ENCODE data around the gene PTGDR2. TPM values are rescaled to one million over a fixed set of nuclear protein-coding genes. Genes with fewer than 3 reads are reported as not detected.

PTGDR2 gene
- total RNA-seq, 1 experiment from 2014 or later, result not detected

- Histone ChIP-seq H3K36me3 (ENCODE audit: low read depth, low read length) (no peaks in the 10 kb centered on the region), H2AFZ (ENCODE audit: low read length) (no peak overlapping the region), H3K4me1 (ENCODE audit: insufficient read depth, low read length) (no peaks in the 10 kb centered on the region), H3K9me2 (replicated peaks; ENCODE audit: low read length) (no peaks in the 10 kb centered on the region), H4K20me1 (ENCODE audit: low read length) (no peaks in the 10 kb centered on the region), H3K79me2 (ENCODE audit: low read length) (no peaks in the 10 kb centered on the region), H3K27ac (ENCODE audit: low read length) (no peak overlapping the region), H3K9ac (ENCODE audit: low read length) (no peak overlapping the region), H3K4me3 (ENCODE audit: low read length) (no peak overlapping the region), H3F3A (ENCODE audit: low read length, unreplicated experiment) (no peaks in the 10 kb centered on the region), H3K4me2 (ENCODE audit: low read length) (no peak overlapping the region), H3K27me3 (ENCODE audit: low read length) (no peaks in the 10 kb centered on the region), H3K9me3 (ENCODE audit: low read length) (peaks cover 9% of the 10 kb centered on the region)
- intact Hi-C loops (cut with micrococcal nuclease), result no loop called here
- ATAC-seq, result no peak
- ChIA-PET POLR2A (ENCODE audit: unreplicated experiment) (interaction anchor here (0.7 kb wide), 1 partner anchor 57 kb away, joined by 3 read pairs; no protein-coding TSS in a partner anchor), CTCF (no interaction called here)
- TF ChIP-seq EZH2 (IDR thresholded peaks at IDR 0.05; ENCODE audit: low read length, unreplicated experiment), result no peak
- no peak for TF ChIP-seq CTCF (conservative IDR thresholded peaks at IDR 0.05; ENCODE audit: low read depth, low read length)
- TF ChIP-seq EZH2phosphoT487 (IDR thresholded peaks at IDR 0.05; ENCODE audit: borderline replicate concordance, low read length), result no peak
- no peak for DNase-seq
- BruUV-seq (replicated peaks), result no TSS peak
These were observed 37.7 kb downstream of the PTGDR2 start for GRCh38 chr11:60818057-60818456.

GRCh38 chr11:60816590-60817157 is 39.1 kb downstream of the PTGDR2 start:
- intact Hi-C loops (cut with micrococcal nuclease), result no loop called here
- Histone ChIP-seq H3K27ac (ENCODE audit: low read length) (no peak overlapping the region), H3K4me1 (ENCODE audit: insufficient read depth, low read length) (no peaks in the 10 kb centered on the region), H3K36me3 (ENCODE audit: low read depth, low read length) (no peaks in the 10 kb centered on the region), H2AFZ (ENCODE audit: low read length) (no peak overlapping the region), H3K9me2 (replicated peaks; ENCODE audit: low read length) (no peaks in the 10 kb centered on the region), H4K20me1 (ENCODE audit: low read length) (no peaks in the 10 kb centered on the region), H3K4me2 (ENCODE audit: low read length) (no peak overlapping the region), H3K27me3 (ENCODE audit: low read length) (no peaks in the 10 kb centered on the region), H3K4me3 (ENCODE audit: low read length) (no peak overlapping the region), H3K9ac (ENCODE audit: low read length) (no peak overlapping the region), H3F3A (ENCODE audit: low read length, unreplicated experiment) (no peaks in the 10 kb centered on the region), H3K79me2 (ENCODE audit: low read length) (no peaks in the 10 kb centered on the region), H3K9me3 (ENCODE audit: low read length) (peaks cover 9% of the 10 kb centered on the region)
- DNase-seq (no peak), ATAC-seq (no peak)
- POLR2A ChIA-PET (ENCODE audit: unreplicated experiment), result no interaction called here
- no TSS peak for BruUV-seq (replicated peaks)
- CTCF ChIA-PET, result no interaction called here
- TF ChIP-seq CTCF (conservative IDR thresholded peaks at IDR 0.05; ENCODE audit: low read depth, low read length) (no peak), EZH2 (IDR thresholded peaks at IDR 0.05; ENCODE audit: low read length, unreplicated experiment) (no peak), EZH2phosphoT487 (IDR thresholded peaks at IDR 0.05; ENCODE audit: borderline replicate concordance, low read length) (no peak)

- BruUV-seq (replicated peaks), result no TSS peak
- ATAC-seq (no peak), DNase-seq (no peak)
- intact Hi-C loops (cut with micrococcal nuclease), result no loop called here
- no peaks in the 10 kb centered on the region for H3K9me2 ChIP-seq (replicated peaks; ENCODE audit: low read length)
- H3K4me2 ChIP-seq (ENCODE audit: low read length), result no peak overlapping the region
- H3K79me2 ChIP-seq (ENCODE audit: low read length), result no peaks in the 10 kb centered on the region
- H2AFZ ChIP-seq (ENCODE audit: low read length), result no peak overlapping the region
- no peaks in the 10 kb centered on the region for H3K27me3 ChIP-seq (ENCODE audit: low read length)
- no peak overlapping the region for H3K4me3 ChIP-seq (ENCODE audit: low read length)
- ChIA-PET POLR2A (ENCODE audit: unreplicated experiment) (no interaction called here), CTCF (interaction anchor here (0.5 kb wide), 1 partner anchor 33 kb away, joined by 4 read pairs; no protein-coding TSS in a partner anchor)
- H3K9me3 ChIP-seq (ENCODE audit: low read length), result peaks cover 9% of the 10 kb centered on the region
- no peaks in the 10 kb centered on the region for H3F3A ChIP-seq (ENCODE audit: low read length, unreplicated experiment)
- no peaks in the 10 kb centered on the region for H4K20me1 ChIP-seq (ENCODE audit: low read length)
- H3K27ac ChIP-seq (ENCODE audit: low read length), result no peak overlapping the region
- TF ChIP-seq EZH2phosphoT487 (IDR thresholded peaks at IDR 0.05; ENCODE audit: borderline replicate concordance, low read length), result no peak
- TF ChIP-seq CTCF (conservative IDR thresholded peaks at IDR 0.05; ENCODE audit: low read depth, low read length), result no peak
- no peak for TF ChIP-seq EZH2 (IDR thresholded peaks at IDR 0.05; ENCODE audit: low read length, unreplicated experiment)
- H3K36me3 ChIP-seq (ENCODE audit: low read depth, low read length), result no peaks in the 10 kb centered on the region
- no peaks in the 10 kb centered on the region for H3K4me1 ChIP-seq (ENCODE audit: insufficient read depth, low read length)
- H3K9ac ChIP-seq (ENCODE audit: low read length), result no peak overlapping the region
These were observed 41.6 kb downstream of the PTGDR2 start for GRCh38 chr11:60814112-60814511.
